Mesendoderm (in vitro differentiated cells): ENCODE measurements around the gene CDCA8. TPM values are rescaled to one million over a fixed set of nuclear protein-coding genes. Genes with fewer than 3 reads are reported as not detected.

Experiments used
- DNase-seq: peaks from one replicate; pipeline ENCODE4 v3.0.0; 2013
- H2AK5ac ChIP-seq: 2 replicates; pipeline ENCODE4 v1.6.1; 2013; ENCODE audit warnings: low read length, inconsistent platforms
- H2BK120ac ChIP-seq: 2 replicates; pipeline ENCODE4 v1.6.1; 2013; ENCODE audit warnings: low read depth, mild to moderate bottlenecking, low read length, moderate library complexity, mixed read lengths
- H2BK15ac ChIP-seq: replicated peaks from 2 replicates; pipeline ENCODE4 v1.6.1; 2013; ENCODE audit warnings: low read depth, mild to moderate bottlenecking, moderate library complexity
- H2BK5ac ChIP-seq: 2 replicates; pipeline ENCODE4 v1.6.1; 2013; ENCODE audit warnings: low read length, inconsistent platforms
- H3K18ac ChIP-seq: 2 replicates; pipeline ENCODE4 v1.6.1; 2013; ENCODE audit warnings: mild to moderate bottlenecking, low read length, mixed read lengths
- H3K23ac ChIP-seq: one replicate; pipeline ENCODE4 v1.6.1; 2013; ENCODE audit warnings: low read length
- H3K27ac ChIP-seq: 2 replicates; pipeline ENCODE4 v1.5.1; 2013; ENCODE audit warnings: low read depth, mild to moderate bottlenecking, inconsistent platforms, low read length, moderate library complexity
- H3K27me3 ChIP-seq: 2 replicates; pipeline ENCODE4 v1.6.1; 2013; ENCODE audit warnings: low read length, control low read depth, mild to moderate bottlenecking, inconsistent platforms; ENCODE audit not compliant: insufficient read depth, poor library complexity
- H3K36me3 ChIP-seq: 2 replicates; pipeline ENCODE4 v1.6.1; 2013; ENCODE audit warnings: low read length, inconsistent platforms; ENCODE audit not compliant: control insufficient read depth, insufficient read depth
- H3K4ac ChIP-seq: one replicate; pipeline ENCODE4 v1.6.1; 2013; ENCODE audit warnings: low read depth, mild to moderate bottlenecking, low read length, moderate library complexity
- H3K4me1 ChIP-seq: 2 replicates; pipeline ENCODE4 v1.6.1; 2013; ENCODE audit warnings: low read depth, low read length, inconsistent platforms; ENCODE audit not compliant: control insufficient read depth
- H3K4me2 ChIP-seq: 2 replicates; pipeline ENCODE4 v1.6.1; 2013; ENCODE audit warnings: low read length
- H3K4me3 ChIP-seq: 2 replicates; pipeline ENCODE4 v1.5.1; 2013; ENCODE audit warnings: mild to moderate bottlenecking, low read length
- H3K56ac ChIP-seq: one replicate; pipeline ENCODE4 v1.6.1; 2013; ENCODE audit warnings: low read length
- H3K79me1 ChIP-seq: 2 replicates; pipeline ENCODE4 v1.6.1; 2013; ENCODE audit warnings: low read length, inconsistent platforms
- H3K79me2 ChIP-seq: 2 replicates; pipeline ENCODE4 v1.6.1; 2013; ENCODE audit warnings: mild to moderate bottlenecking, low read length; ENCODE audit not compliant: control insufficient read depth, insufficient read depth
- H3K9ac ChIP-seq: 2 replicates; pipeline ENCODE4 v1.6.1; 2013; ENCODE audit warnings: low read length, inconsistent platforms
- H4K5ac ChIP-seq: one replicate; pipeline ENCODE4 v1.6.1; 2013; ENCODE audit warnings: low read length
- H4K8ac ChIP-seq: one replicate; pipeline ENCODE4 v1.6.1; 2013; ENCODE audit warnings: low read depth, mild to moderate bottlenecking, control low read depth, low read length, moderate library complexity
- WGBS: extraction: QIAGEN DNeasy Blood & Tissue Kit; methylation state at CpG from one replicate; pipeline ENCODE4 v1.1.7; 2013; ENCODE audit warnings: low lambda C conversion rate, missing lambda C conversion rate; ENCODE audit not compliant: insufficient coverage; ENCODE audit errors: extremely low coverage; 5-methylcytosine and 5-hydroxymethylcytosine counted together
- small RNA-seq: library from polyadenylated mRNA; stranded (forward); fragments of <200 nt; extraction: miRNeasy Mini kit (QIAGEN cat#:217004); gene quantifications from one replicate; pipeline ENCODE3, GENCODE V24; 2013; ENCODE audit not compliant: insufficient read depth

CDCA8 gene

GRCh38 chr1:37755290-37755689, 63.0 kb downstream of the CDCA8 start:
- no peak overlapping the region for H3K9ac ChIP-seq
- H2BK5ac ChIP-seq = no peak overlapping the region
- no peak overlapping the region for H3K4me2 ChIP-seq
- no peak overlapping the region for H3K4ac ChIP-seq
- no peak overlapping the region for H3K18ac ChIP-seq
- DNase-seq = no peak
- no peaks in the 10 kb centered on the region for H3K79me1 ChIP-seq
- H3K56ac ChIP-seq = no peak overlapping the region
- H2BK120ac ChIP-seq = no peak overlapping the region
- WGBS = no CpG with 5 or more reads among the region's 1 CpG
- H2BK15ac ChIP-seq = no peak overlapping the region
- no peak overlapping the region for H3K4me3 ChIP-seq
- H3K27me3 ChIP-seq = peaks cover 35% of the 10 kb centered on the region
- H4K8ac ChIP-seq = no peak overlapping the region
- no peaks in the 10 kb centered on the region for H3K36me3 ChIP-seq
- H3K27ac ChIP-seq = no peak overlapping the region
- H3K79me2 ChIP-seq = no peaks in the 10 kb centered on the region
- H2AK5ac ChIP-seq = no peak overlapping the region
- no peak overlapping the region for H4K5ac ChIP-seq
- H3K23ac ChIP-seq = no peak overlapping the region
- no peaks in the 10 kb centered on the region for H3K4me1 ChIP-seq

GRCh38 chr1:37755951-37756560, 63.7 kb downstream of the CDCA8 start:
- Histone ChIP-seq H3K27ac (no peak overlapping the region), H3K4me1 (no peaks in the 10 kb centered on the region), H3K4me3 (no peak overlapping the region), H3K56ac (no peak overlapping the region), H4K8ac (no peak overlapping the region), H2BK5ac (no peak overlapping the region), H2AK5ac (no peak overlapping the region), H2BK15ac (no peak overlapping the region), H3K79me1 (no peaks in the 10 kb centered on the region), H3K9ac (no peak overlapping the region), H3K79me2 (no peaks in the 10 kb centered on the region), H3K27me3 (peaks cover 37% of the 10 kb centered on the region), H2BK120ac (no peak overlapping the region), H3K18ac (no peak overlapping the region), H3K4me2 (no peak overlapping the region), H4K5ac (no peak overlapping the region), H3K4ac (no peak overlapping the region), H3K23ac (no peak overlapping the region), H3K36me3 (no peaks in the 10 kb centered on the region)
- WGBS = no CpG with 5 or more reads among the region's 4 CpGs
- no peak for DNase-seq

Small RNA genes lying within 50 kb of the gene (small RNA-seq; reads per million reads assigned to genes)
- not detected for gene RF00019
